SK-N-SH (cell line): Measurements from ENCODE around the gene DLGAP3. TPM values are rescaled to one million over a fixed set of nuclear protein-coding genes. Genes with fewer than 3 reads are reported as not detected.

ENCODE experiments used
- CTCF ChIA-PET: fragments of 300-600, 350-600 bp; formaldehyde crosslinking; extraction: SDS; loops from one replicate; lab custom pipeline; 2021; lab: Yijun Ruan, JAX
- POLR2A ChIA-PET: fragments of 350-600 bp; sonication (Branson Sonifier 250); formaldehyde crosslinking; extraction: SDS; loops from one replicate; lab custom pipeline; 2020; ENCODE audit warnings: antibody characterized with exemption, inconsistent platforms; lab: Yijun Ruan, JAX
- DNase-seq: peaks from one replicate; pipeline ENCODE4 v3.0.0; 2012
- H2AFZ ChIP-seq: fragments of 200-600 bp; sonication (generic); 2 replicates; pipeline ENCODE4 v1.8.1; 2016; ENCODE audit warnings: antibody characterized with exemption, mild to moderate bottlenecking, low read depth
- H3F3A ChIP-seq: fragments of 200-600 bp; sonication (generic); replicated peaks from 2 replicates; pipeline ENCODE3; 2016; ENCODE audit warnings: antibody characterized with exemption, mild to moderate bottlenecking; ENCODE audit not compliant: insufficient read depth
- H3K27ac ChIP-seq, 2 experiments: fragments of 200-500 bp in 1 of 2; fragments of 200-600 bp in 1 of 2; sonication (Bioruptor generic) in 1 of 2; sonication (generic), shearing (Covaris generic) in 1 of 2; 2 replicates each; pipeline versions ENCODE4 v1.5.1 to v1.6.1; 2014 to 2016; ENCODE audit warnings: low read depth in 2 of 2, inconsistent platforms in 1 of 2, low read length in 1 of 2, mild to moderate bottlenecking in 1 of 2, mixed read lengths in 1 of 2
- H3K27me3 ChIP-seq: fragments of 200-600 bp; sonication (generic), shearing (Covaris generic); 2 replicates; pipeline ENCODE4 v1.6.1; 2016; ENCODE audit warnings: mixed run types; ENCODE audit not compliant: insufficient read depth
- H3K36me3 ChIP-seq, 2 experiments: fragments of 200-500 bp in 1 of 2; fragments of 200-600 bp in 1 of 2; sonication (Bioruptor generic) in 1 of 2; sonication (generic) in 1 of 2; replicated peaks in 1 of 2; 2 replicates each; pipeline versions ENCODE3 to v1.5.1; 2014 to 2016; ENCODE audit warnings: low read length in 1 of 2, mild to moderate bottlenecking in 1 of 2; ENCODE audit not compliant: insufficient read depth in 2 of 2, control insufficient read depth in 1 of 2
- H3K4me1 ChIP-seq, 2 experiments: fragments of 200-500 bp in 1 of 2; fragments of 200-600 bp in 1 of 2; sonication (Bioruptor generic) in 1 of 2; sonication (generic), shearing (Covaris generic) in 1 of 2; 2 replicates each; pipeline versions ENCODE4 v1.5.1 to v1.6.1; 2014 to 2016; ENCODE audit warnings: low read depth in 1 of 2, low read length in 1 of 2, mixed run types in 1 of 2; ENCODE audit not compliant: insufficient read depth in 2 of 2, control insufficient read depth in 1 of 2
- H3K4me2 ChIP-seq: fragments of 200-600 bp; sonication (generic), shearing (Covaris generic); 2 replicates; pipeline ENCODE4 v1.6.1; 2017; ENCODE audit warnings: mixed run types
- H3K4me3 ChIP-seq, 2 experiments: fragments of 200-500 bp in 1 of 2; fragments of 200-600 bp in 1 of 2; sonication (Bioruptor generic) in 1 of 2; sonication (generic), shearing (Covaris generic) in 1 of 2; 2 replicates each; pipeline versions ENCODE4 v1.5.1 to v1.8.1; 2014 to 2016; ENCODE audit warnings: low read depth in 2 of 2, inconsistent platforms in 1 of 2, low read length in 1 of 2, mild to moderate bottlenecking in 1 of 2, mixed read lengths in 1 of 2, moderate library complexity in 1 of 2
- H3K79me2 ChIP-seq: fragments of 200-600 bp; sonication (generic); 2 replicates; pipeline ENCODE4 v1.8.1; 2017; ENCODE audit warnings: mild to moderate bottlenecking; ENCODE audit not compliant: insufficient read depth
- H3K9ac ChIP-seq: fragments of 200-600 bp; sonication (generic); 2 replicates; pipeline ENCODE4 v1.6.1; 2017; ENCODE audit warnings: mixed run types
- H3K9me2 ChIP-seq: fragments of 200-600 bp; sonication (generic); 2 replicates; pipeline ENCODE4 v1.6.1; 2017; ENCODE audit warnings: mixed run types
- H3K9me3 ChIP-seq: fragments of 200-600 bp; sonication (generic); 2 replicates; pipeline ENCODE4 v1.6.1; 2017; ENCODE audit warnings: mixed run types, mild to moderate bottlenecking, moderate library complexity
- H4K20me1 ChIP-seq: fragments of 200-600 bp; sonication (generic); 2 replicates; pipeline ENCODE4 v1.6.1; 2017; ENCODE audit warnings: mild to moderate bottlenecking, mixed run types; ENCODE audit not compliant: insufficient read depth
- CHD2 ChIP-seq: fragments of 150-350 bp; IDR thresholded peaks from 2 replicates; pipeline ENCODE4 v1.6.1; 2018; ENCODE audit warnings: low read length; ENCODE audit not compliant: partially characterized antibody
- CTCF ChIP-seq: fragments of 200-600 bp; sonication (generic); IDR thresholded peaks from 2 replicates; pipeline ENCODE4 v1.6.1; 2017; ENCODE audit warnings: antibody characterized with exemption, mild to moderate bottlenecking, moderate library complexity
- ELF1 ChIP-seq: IDR thresholded peaks from 2 replicates; pipeline ENCODE4 v1.4.0; 2012
- EZH2phosphoT487 ChIP-seq: fragments of 200-600 bp; sonication (generic); IDR thresholded peaks from 2 replicates; pipeline ENCODE4 v1.6.1; 2017; ENCODE audit warnings: low read depth, mixed run types, mild to moderate bottlenecking, antibody characterized with exemption, moderate library complexity, borderline replicate concordance
- FOXJ3 ChIP-seq: sonication (generic); formaldehyde crosslinking; IDR thresholded peaks from 2 replicates; pipeline ENCODE4 v1.5.1; 2020; ENCODE audit warnings: mild to moderate bottlenecking, missing genetic modification reagents
- GATA2 ChIP-seq: sonication (generic); formaldehyde crosslinking; IDR thresholded peaks from 2 replicates; pipeline ENCODE4 v1.5.0; 2020; ENCODE audit warnings: mild to moderate bottlenecking, missing genetic modification reagents
- JUND ChIP-seq: IDR thresholded peaks from 2 replicates; pipeline ENCODE4 v1.4.0; 2012
- MAX ChIP-seq: IDR thresholded peaks from 2 replicates; pipeline ENCODE4 v1.4.0; 2012; ENCODE audit warnings: low read depth
- MEF2A ChIP-seq: IDR thresholded peaks from 2 replicates; pipeline ENCODE4 v1.4.0; 2012; ENCODE audit warnings: low read depth, borderline replicate concordance
- PBX3 ChIP-seq: IDR thresholded peaks from 2 replicates; pipeline ENCODE4; 2012
- POLR2AphosphoS5 ChIP-seq: IDR thresholded peaks from 2 replicates; pipeline ENCODE4 v1.6.1; 2012; ENCODE audit warnings: low read depth, low read length
- RAD21 ChIP-seq: IDR thresholded peaks from 2 replicates; pipeline ENCODE4 v1.6.1; 2012; ENCODE audit warnings: mild to moderate bottlenecking, low read length
- REST ChIP-seq: IDR thresholded peaks from 2 replicates; pipeline ENCODE4 v1.6.1; 2012; ENCODE audit warnings: mild to moderate bottlenecking, low read depth, low read length, moderate library complexity
- SIN3A ChIP-seq: IDR thresholded peaks from 2 replicates; pipeline ENCODE4 v1.6.1; 2012; ENCODE audit warnings: low read depth, mild to moderate bottlenecking, low read length, moderate library complexity, borderline replicate concordance
- SMC3 ChIP-seq: IDR thresholded peaks from 2 replicates; pipeline ENCODE4 v1.6.1; 2012; ENCODE audit warnings: low read depth, low read length, improper control_type of control experiment
- TCF12 ChIP-seq: IDR thresholded peaks from 2 replicates; pipeline ENCODE4 v1.4.0; 2012
- TEAD4 ChIP-seq: IDR thresholded peaks from 2 replicates; pipeline ENCODE4 v1.4.0; 2012; ENCODE audit warnings: mild to moderate bottlenecking, borderline replicate concordance; ENCODE audit not compliant: insufficient read depth
- USF1 ChIP-seq: IDR thresholded peaks from 2 replicates; pipeline ENCODE4 v1.4.0; 2012; ENCODE audit warnings: low read depth, borderline replicate concordance
- YY1 ChIP-seq: IDR thresholded peaks from 2 replicates; pipeline ENCODE4 v1.4.0; 2012; ENCODE audit warnings: low read depth, mild to moderate bottlenecking
- ZBTB33 ChIP-seq: IDR thresholded peaks from 2 replicates; pipeline ENCODE4 v1.4.0; 2012; ENCODE audit warnings: low read depth, borderline replicate concordance
- WGBS: methylation state at CpG from one replicate; pipeline ENCODE4 v1.1.6; 2017; ENCODE audit warnings: low lambda C conversion rate; 5-methylcytosine and 5-hydroxymethylcytosine counted together
- polyA plus RNA-seq, 3 experiments: library from polyadenylated mRNA; depleted of rRNA; stranded (reverse); fragments of >200 nt; gene quantifications; 2 replicates each; pipeline ENCODE4 v1.2.3, GENCODE V29; 2012

DLGAP3 gene
- polyA plus RNA-seq, 1 of the 3 experiments (the other 2 are of a cell fraction): 0.15 TPM

- no peaks in the 10 kb centered on the region for H3F3A ChIP-seq
- no peaks in the 10 kb centered on the region for H4K20me1 ChIP-seq
- H3K4me3 ChIP-seq: no peak overlapping the region
- WGBS: 70% methylated on average over 6 of the region's 6 CpGs
- no peaks in the 10 kb centered on the region for H3K36me3 ChIP-seq
- H3K79me2 ChIP-seq: no peaks in the 10 kb centered on the region
- no peaks in the 10 kb centered on the region for H3K9me3 ChIP-seq
- POLR2A ChIA-PET: no interaction called here
- H3K9ac ChIP-seq: no peak overlapping the region
- H2AFZ ChIP-seq: no peak overlapping the region
- no peak overlapping the region for H3K4me2 ChIP-seq
- H3K9me2 ChIP-seq: no peaks in the 10 kb centered on the region
- TF ChIP-seq POLR2AphosphoS5: no peak
- no peak for TF ChIP-seq REST
- no peak for TF ChIP-seq TEAD4
- TF ChIP-seq ELF1: no peak
- TF ChIP-seq GATA2 (CRISPR knock-in tag): no peak
- TF ChIP-seq MEF2A: no peak
- TF ChIP-seq SIN3A: no peak
- TF ChIP-seq RAD21: no peak
- TF ChIP-seq CHD2: no peak
- TF ChIP-seq MAX: no peak
- TF ChIP-seq EZH2phosphoT487: no peak
- TF ChIP-seq YY1: no peak
- TF ChIP-seq ZBTB33: no peak
- no peak for TF ChIP-seq CTCF
- no peak for TF ChIP-seq PBX3
- TF ChIP-seq USF1: no peak
- TF ChIP-seq TCF12: no peak
- TF ChIP-seq SMC3: no peak
- no peak for TF ChIP-seq JUND
- TF ChIP-seq FOXJ3: no peak
- H3K27me3 ChIP-seq: peaks cover 8% of the 10 kb centered on the region; the same call in 1 of the 2 replicates
- no peak overlapping the region for H3K27ac ChIP-seq
- H3K4me1 ChIP-seq: peaks cover 0 to 6% of the 10 kb centered on the region in 2 experiments; a peak in 1 of 4 replicates
- DNase-seq: no peak
- CTCF ChIA-PET: interaction anchor here (1.1 kb wide), 2 partner anchors 12 to 50 kb away, joined by 4 read pairs; partner anchors contain the start of gene DLGAP3
Observed at GRCh38 chr1:34917017-34917416, 12.4 kb downstream of the DLGAP3 start.
